Measurements from ENCODE around the gene RGS17.
A peak's percentile ranks its signal among the peaks of the same experiment; 100 is the strongest.

The RGS17 gene

DNA sequence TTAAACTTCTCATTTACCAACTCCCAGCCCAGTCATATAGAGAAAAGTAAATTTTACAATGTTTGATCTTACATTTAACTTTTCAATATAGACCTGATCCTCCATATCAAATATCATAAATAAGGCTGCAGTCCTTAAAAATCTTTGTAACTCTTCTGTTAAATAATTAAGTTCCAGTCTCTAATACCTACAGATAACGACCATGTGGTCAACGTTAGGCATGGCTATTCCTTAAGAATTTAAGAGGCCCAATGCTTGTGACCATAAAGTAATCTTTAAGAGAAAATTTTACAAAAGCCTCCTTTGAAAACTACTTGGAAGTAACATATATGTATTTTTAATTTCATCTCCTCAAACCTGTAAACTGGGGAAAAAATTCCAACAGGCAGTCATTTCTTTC is 149.9 kb downstream of the RGS17 start:
- peak overlapping the region; percentile 93 for H3K4me3 ChIP-seq (ENCODE audit: low read depth, low read length)
- TF ChIP-seq CTCF (IDR thresholded peaks at IDR 0.05; ENCODE audit: low read depth, low read length): no peak

GRCh38 chr6:152980656-152981055 is 150.4 kb downstream of the RGS17 start:
- TF ChIP-seq CTCF (IDR thresholded peaks at IDR 0.05; ENCODE audit: low read depth, low read length): no peak
- H3K4me3 ChIP-seq (ENCODE audit: low read depth, low read length): peak overlapping the region; percentile 93

GRCh38 chr6:152979116-152979515 is 152.0 kb downstream of the RGS17 start:
- TF ChIP-seq CTCF (IDR thresholded peaks at IDR 0.05; ENCODE audit: low read depth, low read length): no peak
- H3K4me3 ChIP-seq (ENCODE audit: low read depth, low read length): no peak overlapping the region

GRCh38 chr6:152978058-152978457 is 153.0 kb downstream of the RGS17 start:
- H3K4me3 ChIP-seq (ENCODE audit: low read depth, low read length): no peak overlapping the region
- TF ChIP-seq CTCF (IDR thresholded peaks at IDR 0.05; ENCODE audit: low read depth, low read length): no peak

DNA sequence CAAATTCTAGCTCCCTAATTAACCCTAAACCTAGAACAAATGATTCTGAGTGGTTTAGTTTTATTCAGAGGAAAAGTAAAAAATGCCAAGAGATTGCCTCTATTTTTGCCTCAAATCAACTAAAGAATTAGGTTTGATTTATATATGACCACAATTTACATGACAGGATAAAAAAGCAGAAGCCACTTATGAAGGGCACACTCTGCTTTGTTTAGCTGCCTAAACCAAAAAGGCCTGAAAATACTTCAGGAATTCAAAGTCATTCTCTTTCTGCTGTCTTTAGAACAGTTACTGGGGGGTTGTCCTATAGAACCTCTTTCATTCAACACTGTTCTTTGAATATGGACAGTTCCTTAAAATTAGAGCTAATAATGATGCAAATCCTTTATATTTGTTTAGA is 153.5 kb downstream of the RGS17 start:
- no peak overlapping the region for H3K4me3 ChIP-seq (ENCODE audit: low read depth, low read length)
- TF ChIP-seq CTCF (IDR thresholded peaks at IDR 0.05; ENCODE audit: low read depth, low read length): no peak

DNA sequence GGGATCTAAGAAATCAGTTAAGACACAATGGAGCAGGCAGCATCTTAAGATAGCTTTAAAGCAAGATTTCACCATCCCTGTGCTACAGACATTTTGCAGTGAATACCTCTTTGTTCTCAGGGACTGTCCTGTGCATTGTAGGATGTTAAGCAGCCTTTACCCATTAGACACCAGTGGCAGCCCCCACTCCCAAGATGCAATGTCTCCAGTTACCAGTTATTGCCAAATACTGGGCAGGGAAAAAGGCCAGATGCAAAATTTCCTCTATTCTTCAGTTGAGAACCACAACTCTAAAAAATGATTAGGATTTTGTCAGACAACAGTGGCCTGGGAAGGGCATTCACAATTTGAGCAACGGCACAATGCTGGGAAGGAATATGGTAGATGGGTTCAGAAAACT is 154.3 kb downstream of the RGS17 start:
- TF ChIP-seq CTCF (IDR thresholded peaks at IDR 0.05; ENCODE audit: low read depth, low read length): no peak

DNA sequence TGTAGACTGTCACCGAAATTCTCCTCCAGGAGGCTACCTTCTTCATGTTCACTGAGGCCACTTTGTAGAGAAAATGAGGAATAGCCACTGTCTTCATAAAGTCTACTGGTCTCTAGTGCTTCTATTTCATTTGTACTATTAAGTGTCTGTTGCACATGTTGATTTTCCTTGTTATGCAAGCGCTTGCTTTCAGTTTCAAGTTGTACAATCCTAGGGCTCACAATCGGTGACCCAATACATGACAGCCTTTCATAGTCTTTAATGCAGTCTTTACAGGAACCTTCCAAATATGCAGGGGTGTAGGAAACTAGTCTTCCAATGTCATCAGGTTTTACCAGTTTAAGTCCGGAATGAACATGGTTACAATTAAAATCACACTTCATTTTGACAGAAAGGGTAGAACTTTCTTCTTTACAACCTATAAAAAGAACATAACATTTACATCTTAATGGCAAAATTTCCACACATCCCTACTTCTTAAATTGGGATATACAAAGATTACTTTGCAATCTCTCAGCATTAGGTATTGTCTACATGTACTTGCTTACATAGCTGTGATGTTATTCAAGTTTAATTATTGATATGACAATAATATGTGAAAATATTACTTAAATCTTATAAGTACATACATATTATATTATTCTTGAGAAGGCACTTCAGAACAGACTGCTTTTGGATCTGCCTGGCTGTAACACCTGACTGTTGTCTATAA is 155.7 kb downstream of the RGS17 start:
- TF ChIP-seq CTCF (IDR thresholded peaks at IDR 0.05; ENCODE audit: low read depth, low read length): no peak

More for the DNA sequence above, 154.3 kb downstream of the RGS17 start:
- no peak overlapping the region for H3K4me3 ChIP-seq (ENCODE audit: low read depth, low read length)

More for the DNA sequence above, 155.7 kb downstream of the RGS17 start:
- no peak overlapping the region for H3K4me3 ChIP-seq (ENCODE audit: low read depth, low read length)
